CD14-positive monocyte (primary cell): ENCODE measurements around the gene EPHA4. TPM values are rescaled to one million over a fixed set of nuclear protein-coding genes. Genes with fewer than 3 reads are reported as not detected.

Source experiments
- DNase-seq, 3 donors: peaks; one replicate each; pipeline ENCODE4 v3.0.0-alpha.2; 2011 to 2022
- H2AFZ ChIP-seq: 2 replicates; pipeline ENCODE4 v1.6.0; 2012; ENCODE audit warnings: mild to moderate bottlenecking, low read depth, low read length, inconsistent platforms; ENCODE audit not compliant: insufficient read depth, poor library complexity, severe bottlenecking
- H3K27ac ChIP-seq, 2 donors: 1 replicate in 1 of 2; 2 replicates in 1 of 2; pipeline ENCODE4 v1.5.1; 2012 to 2013; ENCODE audit warnings: low read length in 2 of 2, control low read depth in 1 of 2, inconsistent platforms in 1 of 2, low read depth in 1 of 2, mild to moderate bottlenecking in 1 of 2
- H3K27me3 ChIP-seq, 2 donors: one replicate each; pipeline versions ENCODE4 v1.6.0 to v1.6.1; 2011 to 2013; ENCODE audit warnings: low read length in 2 of 2; ENCODE audit not compliant: control insufficient read depth in 2 of 2, insufficient read depth in 2 of 2
- H3K36me3 ChIP-seq, 2 donors: replicated peaks in 1 of 2; 1 replicate in 1 of 2; 2 replicates in 1 of 2; pipeline versions ENCODE4 v1.5.1 to v1.6.1; 2012 to 2013; ENCODE audit warnings: low read length in 2 of 2, control low read depth in 1 of 2, inconsistent platforms in 1 of 2, mild to moderate bottlenecking in 1 of 2; ENCODE audit not compliant: insufficient read depth in 2 of 2, control insufficient read depth in 1 of 2
- H3K4me1 ChIP-seq, 2 donors: 1 replicate in 1 of 2; 2 replicates in 1 of 2; pipeline versions ENCODE4 v1.5.1 to v1.6.1; 2012 to 2013; ENCODE audit warnings: low read length in 2 of 2, control low read depth in 1 of 2, inconsistent platforms in 1 of 2, mild to moderate bottlenecking in 1 of 2, moderate library complexity in 1 of 2; ENCODE audit not compliant: insufficient read depth in 2 of 2, control insufficient read depth in 1 of 2
- H3K4me2 ChIP-seq: replicated peaks from 2 replicates; pipeline ENCODE3; 2012; ENCODE audit warnings: low read length, moderate library complexity, mild to moderate bottlenecking; ENCODE audit not compliant: poor library complexity, severe bottlenecking; ENCODE audit errors: extremely low read depth
- H3K4me3 ChIP-seq, 3 experiments: fragments of 200-600 bp in 1 of 3; sonication (generic) in 1 of 3; replicated peaks in 1 of 3; 1 replicate in 2 of 3; 2 replicates in 1 of 3; pipeline ENCODE4 v1.5.1; 2011 to 2013; ENCODE audit warnings: low read length in 3 of 3, mild to moderate bottlenecking in 3 of 3, control low read depth in 2 of 3, low read depth in 2 of 3, inconsistent platforms in 1 of 3, moderate library complexity in 1 of 3
- H3K79me2 ChIP-seq: 2 replicates; pipeline ENCODE4 v1.6.0; 2012; ENCODE audit warnings: mild to moderate bottlenecking, control low read depth, inconsistent platforms, low read length, moderate library complexity; ENCODE audit not compliant: insufficient read depth
- H3K9ac ChIP-seq: 2 replicates; pipeline ENCODE4 v1.6.0; 2017; ENCODE audit warnings: low read length, mild to moderate bottlenecking; ENCODE audit not compliant: insufficient read depth, poor library complexity, severe bottlenecking
- H3K9me3 ChIP-seq, 2 donors: replicated peaks in 1 of 2; 1 replicate in 1 of 2; 2 replicates in 1 of 2; pipeline versions ENCODE4 v1.5.1 to v1.6.1; 2012 to 2013; ENCODE audit warnings: low read length in 2 of 2, control low read depth in 1 of 2; ENCODE audit not compliant: control insufficient read depth in 1 of 2, insufficient read depth in 1 of 2
- H4K20me1 ChIP-seq: 2 replicates; pipeline ENCODE4 v1.6.0; 2012; ENCODE audit warnings: mild to moderate bottlenecking, low read length, control low read depth, moderate library complexity; ENCODE audit not compliant: insufficient read depth
- H3K27ac Mint-ChIP-seq, 7 donors: one replicate each; pipeline ENCODE4 v1.8.0; 2020; ENCODE audit warnings: mild to moderate bottlenecking in 7 of 7, mixed read lengths in 7 of 7, moderate library complexity in 6 of 7, inconsistent platforms in 2 of 7
- H3K27me3 Mint-ChIP-seq, 3 donors: one replicate each; pipeline ENCODE4 v1.8.0; 2021 to 2022; ENCODE audit warnings: low read depth in 3 of 3, mild to moderate bottlenecking in 3 of 3, mixed read lengths in 3 of 3, moderate library complexity in 3 of 3, inconsistent platforms in 1 of 3
- H3K36me3 Mint-ChIP-seq, 2 donors: one replicate each; pipeline ENCODE4 v1.8.0; 2020; ENCODE audit warnings: mixed read lengths in 2 of 2, inconsistent platforms in 1 of 2, mild to moderate bottlenecking in 1 of 2
- H3K4me1 Mint-ChIP-seq: one replicate; pipeline ENCODE4 v1.8.0; 2020; ENCODE audit warnings: mild to moderate bottlenecking, mixed read lengths
- H3K4me3 Mint-ChIP-seq, 2 donors: one replicate each; pipeline ENCODE4 v1.8.0; 2020; ENCODE audit warnings: mild to moderate bottlenecking in 2 of 2, mixed read lengths in 2 of 2, moderate library complexity in 1 of 2
- H3K9me3 Mint-ChIP-seq, 7 donors: one replicate each; pipeline ENCODE4 v1.8.0; 2020 to 2022; ENCODE audit warnings: mixed read lengths in 7 of 7, mild to moderate bottlenecking in 6 of 7, moderate library complexity in 6 of 7, inconsistent platforms in 2 of 7
- CTCF ChIP-seq: fragments of 200-600 bp; IDR thresholded peaks from one replicate; pipeline ENCODE4 v1.8.0; 2022; ENCODE audit warnings: antibody characterized with exemption, mild to moderate bottlenecking
- WGBS: methylation state at CpG from one replicate; pipeline ENCODE4 v1.1.5; 2013; ENCODE audit warnings: missing lambda C conversion rate; ENCODE audit not compliant: insufficient coverage; 5-methylcytosine and 5-hydroxymethylcytosine counted together
- intact Hi-C, 2 donors: fragments of 100-400 bp; cut with micrococcal nuclease; formaldehyde crosslinking; loops; one replicate each; pipeline versions ENCODE4 v1.15.0 to v1.15.1; 2023
- polyA plus RNA-seq, 3 donors: library from polyadenylated mRNA; depleted of rRNA in 1 of 3; unstranded in 2 of 3; stranded (reverse) in 1 of 3; fragments of 300-500 nt in 2 of 3; fragments of >200 nt in 1 of 3; fragmentation: Illumina TruSeq in 2 of 3; gene quantifications; 1 replicate in 2 of 3; 2 replicates in 1 of 3; pipeline ENCODE4 v1.2.3, GENCODE V29; 2012 to 2021

EPHA4 gene
- polyA plus RNA-seq, 3 donors, result 0.15 to 0.31 TPM; not detected in 1

- no peak overlapping the region for H3K27ac ChIP-seq
- no peak overlapping the region for H3K9ac ChIP-seq
- DNase-seq, result no peak
- H3K4me1 Mint-ChIP-seq, result peaks cover 6% of the 10 kb centered on the region
- no peak overlapping the region for H3K4me3 Mint-ChIP-seq
- peaks cover 2 to 7% (median 4%) of the 10 kb centered on the region in 3 donors for H3K27me3 Mint-ChIP-seq
- no peaks in the 10 kb centered on the region for H4K20me1 ChIP-seq
- no peaks in the 10 kb centered on the region for H3K9me3 Mint-ChIP-seq
- no peak overlapping the region for H3K4me2 ChIP-seq
- intact Hi-C loops, result no loop called here
- no peaks in the 10 kb centered on the region for H3K9me3 ChIP-seq
- H3K4me1 ChIP-seq, result no peaks in the 10 kb centered on the region
- no peaks in the 10 kb centered on the region for H3K36me3 Mint-ChIP-seq
- no peak overlapping the region for H2AFZ ChIP-seq
- no peak overlapping the region for H3K4me3 ChIP-seq
- no peak for TF ChIP-seq CTCF
- no peaks in the 10 kb centered on the region for H3K79me2 ChIP-seq
- no peaks in the 10 kb centered on the region for H3K27me3 ChIP-seq
- no peak overlapping the region for H3K27ac Mint-ChIP-seq
- no peaks in the 10 kb centered on the region for H3K36me3 ChIP-seq
- 100% methylated on average over 2 of the region's 6 CpGs for WGBS
Measured at GRCh38 chr2:221527776-221528309, 44.3 kb downstream of the EPHA4 start.

GRCh38 chr2:221524158-221524557, 47.9 kb downstream of the EPHA4 start:
- H3K36me3 Mint-ChIP-seq, result no peaks in the 10 kb centered on the region
- no peak overlapping the region for H2AFZ ChIP-seq
- intact Hi-C loops, result no loop called here
- H3K4me3 Mint-ChIP-seq, result no peak overlapping the region
- no CpG with 5 or more reads among the region's 6 CpGs for WGBS
- H3K36me3 ChIP-seq, result no peaks in the 10 kb centered on the region
- H3K9me3 Mint-ChIP-seq, result no peaks in the 10 kb centered on the region
- H4K20me1 ChIP-seq, result no peaks in the 10 kb centered on the region
- no peak overlapping the region for H3K27ac ChIP-seq
- H3K9ac ChIP-seq, result no peak overlapping the region
- no peak overlapping the region for H3K4me2 ChIP-seq
- no peaks in the 10 kb centered on the region for H3K79me2 ChIP-seq
- H3K27me3 Mint-ChIP-seq, result peaks cover 2 to 7% (median 4%) of the 10 kb centered on the region in 3 donors
- DNase-seq, result no peak
- no peaks in the 10 kb centered on the region for H3K9me3 ChIP-seq
- H3K4me1 ChIP-seq, result peaks cover 0 to 14% of the 10 kb centered on the region in 2 donors
- no peak for TF ChIP-seq CTCF
- H3K4me1 Mint-ChIP-seq, result peaks cover 20% of the 10 kb centered on the region
- H3K27me3 ChIP-seq, result no peaks in the 10 kb centered on the region
- no peak overlapping the region for H3K27ac Mint-ChIP-seq
- H3K4me3 ChIP-seq, result no peak overlapping the region
